SHP77 treated with DMSO at 0.1 percent for 48 hours (cell line): ENCODE data around the gene GABRA1.
A peak's percentile ranks its signal among the peaks of the same experiment; 100 is the strongest.

Source experiments
- DNase-seq: peaks from one replicate; lab custom pipeline; 2025; lab: John Stamatoyannopoulos, UW

GABRA1 gene

GRCh38 chr5:161847941-161848391 is at the start of gene GABRA1:
TSS of gene GABRA1 (plus strand) at chr5:161848120. CDS start at chr5:161850811, 2,691 bp downstream.
- peak; percentile 53 for DNase-seq

GRCh38 chr5:161799316-161799715 is 48.6 kb upstream of the GABRA1 start:
- DNase-seq = no peak

DNA sequence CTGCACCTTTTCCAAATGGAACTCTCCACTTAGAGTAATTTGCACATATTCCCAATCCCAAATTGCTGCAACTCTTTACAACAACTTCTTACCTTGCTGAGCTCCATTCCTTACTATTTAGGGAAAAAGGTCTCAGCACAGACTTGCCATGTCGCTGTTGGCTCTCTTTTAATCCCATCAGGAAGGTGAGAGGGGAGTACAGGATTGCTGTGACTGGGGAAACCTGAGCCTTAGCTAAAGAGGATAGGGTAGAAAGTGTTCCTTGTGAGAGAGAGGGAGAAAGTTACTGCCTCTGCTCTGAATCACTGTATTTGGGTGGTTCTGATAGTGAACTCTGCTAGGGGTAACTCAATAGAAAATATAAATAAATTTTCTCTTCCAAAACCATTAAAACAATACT is 43.7 kb upstream of the GABRA1 start:
- DNase-seq = no peak

DNA sequence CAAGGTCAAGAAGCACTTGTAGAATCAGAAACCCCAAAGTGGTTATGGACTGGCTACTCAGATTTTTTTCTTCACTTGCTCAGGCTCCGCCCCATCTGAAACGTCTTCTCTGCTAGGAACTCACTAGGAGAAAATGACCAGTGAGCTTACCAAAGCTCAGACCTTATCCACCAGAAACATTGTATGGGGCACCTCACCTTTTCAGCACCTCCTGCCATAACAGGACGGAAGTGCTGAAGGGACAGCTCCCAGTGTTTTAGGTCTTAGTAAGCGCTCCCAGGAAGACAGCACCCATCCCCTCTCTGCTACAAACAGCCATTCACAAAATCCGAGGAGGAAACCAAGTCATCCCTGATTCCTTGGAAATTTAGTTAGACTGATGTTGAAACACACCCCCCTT is 1.2 kb upstream of the GABRA1 start:
- no peak for DNase-seq

GRCh38 chr5:161847447-161847846 is 473 bp upstream of the GABRA1 start:
- DNase-seq = no peak

DNA sequence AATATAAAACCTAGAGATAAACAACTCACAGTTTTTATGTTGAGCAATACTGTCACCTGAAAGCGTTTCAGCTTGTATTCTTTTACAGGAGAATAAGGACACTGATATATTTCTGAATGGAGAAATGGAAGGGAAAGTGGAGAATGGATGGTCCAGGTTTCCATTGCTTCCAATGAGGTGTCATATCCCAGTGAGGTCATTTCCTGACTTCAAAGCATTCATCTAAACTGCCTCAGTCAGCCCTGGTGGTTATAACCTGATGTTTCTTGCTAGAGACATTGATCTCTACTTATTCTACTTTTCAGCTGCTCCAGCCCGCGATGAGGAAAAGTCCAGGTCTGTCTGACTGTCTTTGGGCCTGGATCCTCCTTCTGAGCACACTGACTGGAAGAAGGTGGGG is 2.6 kb downstream of the GABRA1 start:
- DNase-seq = no peak

- no peak for DNase-seq
Observed at GRCh38 chr5:161851691-161852299, 3.9 kb downstream of the GABRA1 start.

DNA sequence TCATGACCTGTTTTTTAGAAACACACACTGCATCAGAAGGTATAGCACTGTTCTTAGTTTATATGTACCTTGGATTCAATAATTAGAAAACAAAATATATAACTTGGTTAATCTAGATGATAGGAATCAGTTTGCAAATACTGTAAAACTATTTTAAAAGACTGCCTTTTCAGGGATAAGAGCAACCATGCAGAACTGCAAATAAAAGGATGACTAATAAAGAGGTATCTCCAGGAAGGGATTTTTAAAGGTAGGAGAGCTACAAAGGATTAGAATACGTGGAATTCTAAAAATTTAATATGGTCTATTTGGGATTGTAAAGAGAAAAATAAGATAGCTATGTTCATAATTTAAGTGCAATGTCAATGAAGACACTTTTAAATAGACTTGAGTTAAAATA is 9.4 kb downstream of the GABRA1 start:
- DNase-seq = no peak

- no peak for DNase-seq
Observed at GRCh38 chr5:161863259-161863658, 15.3 kb downstream of the GABRA1 start.

- no peak for DNase-seq
Observed at GRCh38 chr5:161863811-161864210, 15.9 kb downstream of the GABRA1 start.

DNA sequence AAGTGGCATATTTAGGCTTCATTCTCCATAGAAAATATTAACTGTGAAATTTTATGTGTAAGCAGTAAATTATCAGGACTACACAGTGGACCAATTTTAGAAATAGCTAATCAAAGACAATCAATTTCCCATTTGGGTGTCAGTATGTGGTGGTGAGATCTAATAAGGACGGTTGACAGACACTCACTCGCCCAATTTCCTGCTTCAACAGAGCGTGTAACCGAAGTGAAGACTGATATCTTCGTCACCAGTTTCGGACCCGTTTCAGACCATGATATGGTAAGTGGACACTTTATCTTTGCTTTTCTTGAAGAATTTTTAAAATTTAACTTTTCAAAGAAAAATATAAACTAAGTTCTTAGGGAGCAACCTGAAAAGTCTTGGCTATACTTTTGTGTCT is 17.6 kb downstream of the GABRA1 start:
- no peak for DNase-seq

DNA sequence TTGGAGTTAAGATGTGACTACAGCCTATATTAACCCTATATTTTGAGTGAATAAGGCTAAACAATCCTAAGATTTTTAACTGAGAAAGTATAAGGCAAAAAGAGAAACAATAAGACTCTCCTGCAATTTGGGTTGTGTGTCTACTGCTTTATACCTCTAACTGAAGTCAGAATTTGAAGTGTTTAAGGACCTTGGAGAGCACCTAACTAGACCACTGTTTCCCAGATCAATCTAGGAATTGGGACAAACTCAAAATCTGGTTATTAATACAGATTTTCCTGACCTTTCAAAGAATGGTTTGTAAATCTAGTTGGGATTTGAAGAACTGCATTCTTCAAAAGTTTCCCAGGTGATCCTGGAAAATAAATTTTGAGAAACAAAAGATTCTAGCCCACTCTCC is 42.1 kb downstream of the GABRA1 start:
- DNase-seq = no peak

GRCh38 chr5:161895514-161895913 is 47.6 kb downstream of the GABRA1 start:
- DNase-seq = no peak

DNA sequence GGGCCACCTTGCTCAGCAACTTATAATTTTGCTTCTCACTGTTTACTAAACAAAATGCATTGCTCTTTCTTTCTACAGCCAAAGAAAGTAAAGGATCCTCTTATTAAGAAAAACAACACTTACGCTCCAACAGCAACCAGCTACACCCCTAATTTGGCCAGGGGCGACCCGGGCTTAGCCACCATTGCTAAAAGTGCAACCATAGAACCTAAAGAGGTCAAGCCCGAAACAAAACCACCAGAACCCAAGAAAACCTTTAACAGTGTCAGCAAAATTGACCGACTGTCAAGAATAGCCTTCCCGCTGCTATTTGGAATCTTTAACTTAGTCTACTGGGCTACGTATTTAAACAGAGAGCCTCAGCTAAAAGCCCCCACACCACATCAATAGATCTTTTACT is 49.1 kb downstream of the GABRA1 start:
- DNase-seq = no peak

DNA sequence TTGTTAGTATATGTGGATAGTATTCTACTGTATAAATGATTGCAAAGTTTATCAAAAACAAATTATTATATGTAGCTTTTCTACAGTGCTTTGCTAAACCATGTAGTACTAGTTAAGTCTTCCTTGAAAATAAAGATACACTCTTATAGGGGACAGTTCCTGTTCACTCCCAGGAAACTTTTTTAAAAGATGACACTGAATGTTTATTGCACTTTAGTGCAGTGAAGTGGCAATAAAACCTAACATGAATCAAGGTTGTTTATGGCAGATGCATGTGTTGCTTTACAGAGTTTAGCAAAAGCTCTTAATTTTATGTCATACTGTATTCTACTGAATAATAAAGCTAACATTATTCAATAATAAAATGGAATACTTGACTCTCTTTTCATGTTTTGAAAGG is 51.7 kb downstream of the GABRA1 start:
- DNase-seq = no peak

DNA sequence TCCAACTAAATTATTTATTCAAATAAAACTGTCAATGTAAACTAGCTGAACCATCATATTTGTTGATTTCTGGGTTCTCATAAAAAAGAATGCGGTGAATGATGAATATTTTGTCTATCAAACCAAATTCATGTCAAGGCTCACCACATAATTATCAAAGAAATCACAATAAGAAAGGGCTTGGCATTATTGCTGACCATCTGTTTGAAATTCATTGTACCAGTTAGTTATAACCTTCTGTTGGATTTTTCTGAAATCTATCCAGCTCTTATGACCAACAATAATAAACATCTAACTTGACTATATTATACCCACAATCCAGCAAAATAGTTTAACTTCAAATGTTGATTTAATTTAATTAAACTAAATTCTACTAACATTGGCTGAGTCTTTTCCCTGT is 53.1 kb downstream of the GABRA1 start:
- no peak for DNase-seq

DNA sequence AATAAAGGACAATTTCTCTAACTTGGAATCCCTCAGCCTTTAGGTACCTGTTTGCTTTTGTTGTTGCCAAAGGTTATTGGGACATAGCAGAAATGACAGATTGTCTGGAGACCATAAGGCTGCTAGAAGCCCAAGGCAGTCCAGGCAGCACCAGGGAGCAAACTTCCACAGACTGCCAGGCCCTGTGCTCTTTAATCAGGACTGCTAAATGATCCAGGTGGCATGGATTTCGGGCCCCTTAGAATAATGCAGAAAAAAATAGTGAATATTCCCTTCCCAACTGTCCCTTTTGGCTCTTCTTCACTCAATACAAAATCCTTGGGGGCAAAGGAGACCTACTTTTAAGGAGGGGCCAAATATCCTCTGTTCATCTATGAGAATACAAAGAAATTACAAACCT is 73.9 kb downstream of the GABRA1 start:
- no peak for DNase-seq

GRCh38 chr5:161924270-161924669 is 76.3 kb downstream of the GABRA1 start:
- no peak for DNase-seq

DNA sequence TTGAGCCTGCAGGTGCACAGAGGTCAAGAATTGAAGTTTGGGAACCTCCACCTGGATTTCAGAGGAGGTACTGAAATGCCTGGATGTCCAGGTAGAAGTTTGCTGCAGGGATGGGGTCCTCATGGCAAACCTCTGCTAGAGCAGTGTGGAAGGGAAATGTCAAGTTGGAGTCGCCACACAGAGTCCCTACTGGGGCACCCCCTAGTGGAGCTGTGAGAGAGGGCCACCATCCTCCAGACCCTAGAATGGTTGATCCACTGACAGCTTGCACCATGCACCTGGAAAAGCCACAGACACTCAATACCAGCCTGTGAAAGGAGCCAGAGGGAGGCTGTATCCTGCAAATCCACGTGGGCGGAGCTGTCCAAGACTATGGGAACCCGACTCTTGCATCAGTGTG is 78.0 kb downstream of the GABRA1 start:
- no peak for DNase-seq

GRCh38 chr5:161934486-161934885 is 86.6 kb downstream of the GABRA1 start:
- no peak for DNase-seq

GRCh38 chr5:161944974-161945373 is 97.1 kb downstream of the GABRA1 start:
- no peak for DNase-seq

GRCh38 chr5:161946911-161947310 is 99.0 kb downstream of the GABRA1 start:
- no peak for DNase-seq
